Measurements from ENCODE around the gene ACSM3. TPM values are rescaled to one million over a fixed set of nuclear protein-coding genes. Genes with fewer than 3 reads are reported as not detected.

ACSM3 gene
- total RNA-seq, 1 donor from 2014 or later, result 8.7 TPM

DNA sequence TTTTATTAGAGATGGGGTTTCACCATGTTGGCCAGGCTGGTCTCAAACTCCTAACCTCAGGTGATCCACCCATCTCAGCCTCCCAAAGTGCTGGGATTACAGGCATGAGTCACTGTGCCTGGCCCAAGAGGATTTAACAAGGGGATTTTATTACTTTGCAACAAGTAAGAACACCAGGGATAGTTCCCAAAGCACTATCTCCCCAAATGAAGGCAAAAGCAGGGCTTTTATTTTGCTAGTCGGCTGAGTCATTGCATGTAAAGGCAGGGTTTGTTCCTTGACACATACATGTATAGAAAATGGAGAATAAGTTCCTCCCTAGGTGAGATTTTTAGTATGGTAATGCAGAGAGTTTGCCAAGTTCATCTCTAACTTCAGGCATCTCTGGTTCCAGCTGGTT is 66.6 kb downstream of the ACSM3 start:
- DNase-seq (no peak), ATAC-seq (ENCODE audit: poor library complexity) (no peak)
- intact Hi-C loops (cut with DNase I), result no loop called here

DNA sequence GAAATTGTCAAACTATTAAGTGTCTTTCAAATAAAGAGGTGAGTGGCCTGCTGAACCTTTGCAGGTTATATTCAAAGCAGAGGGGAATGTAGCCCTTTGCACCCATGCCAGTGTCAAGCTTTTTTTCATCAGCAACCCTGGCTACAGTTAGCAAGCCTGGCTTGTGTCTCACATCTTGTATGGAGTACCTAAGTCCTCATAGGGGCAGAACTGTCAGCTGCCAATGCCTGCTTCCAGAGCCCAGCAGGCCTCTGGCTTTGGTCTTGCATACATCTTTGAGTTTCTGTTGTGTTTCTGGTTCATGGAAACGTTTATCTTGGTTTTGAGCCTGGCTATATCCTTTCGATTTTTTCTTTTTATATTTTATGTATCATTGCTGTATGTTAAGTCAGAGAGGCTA is 69.3 kb downstream of the ACSM3 start:
- no peak for DNase-seq
- intact Hi-C loops (cut with DNase I), result no loop called here
- ATAC-seq (ENCODE audit: poor library complexity), result peak; percentile 41

GRCh38 chr16:20838240-20838639 is 74.4 kb downstream of the ACSM3 start:
- ATAC-seq (ENCODE audit: poor library complexity), result no peak
- no peak for DNase-seq
- intact Hi-C loops (cut with DNase I), result no loop called here

DNA sequence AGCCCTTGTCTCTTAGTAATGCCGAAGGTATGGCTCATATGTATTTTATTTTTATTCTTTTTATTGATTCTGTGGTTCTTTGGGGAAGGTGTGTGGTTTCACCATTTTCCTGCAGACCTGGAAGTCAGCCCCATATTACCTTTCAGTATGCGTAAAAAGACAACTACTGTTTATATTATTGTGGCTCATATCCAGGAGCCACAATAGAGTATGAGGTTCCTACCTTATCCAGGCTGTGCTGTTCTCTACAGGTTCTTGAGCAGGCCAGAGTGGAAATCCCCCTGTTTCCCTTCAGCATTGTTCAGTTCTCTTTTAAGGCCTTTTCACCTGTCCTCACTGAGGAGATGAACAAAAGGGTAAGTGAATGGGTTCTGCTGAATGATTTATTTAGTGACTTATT is 75.7 kb downstream of the ACSM3 start:
- ATAC-seq (ENCODE audit: poor library complexity) (no peak), DNase-seq (no peak)
- intact Hi-C loops (cut with DNase I), result no loop called here

GRCh38 chr16:20844054-20844453 is 80.2 kb downstream of the ACSM3 start:
- intact Hi-C loops (cut with DNase I), result no loop called here
- ATAC-seq (ENCODE audit: poor library complexity) (no peak), DNase-seq (no peak)

DNA sequence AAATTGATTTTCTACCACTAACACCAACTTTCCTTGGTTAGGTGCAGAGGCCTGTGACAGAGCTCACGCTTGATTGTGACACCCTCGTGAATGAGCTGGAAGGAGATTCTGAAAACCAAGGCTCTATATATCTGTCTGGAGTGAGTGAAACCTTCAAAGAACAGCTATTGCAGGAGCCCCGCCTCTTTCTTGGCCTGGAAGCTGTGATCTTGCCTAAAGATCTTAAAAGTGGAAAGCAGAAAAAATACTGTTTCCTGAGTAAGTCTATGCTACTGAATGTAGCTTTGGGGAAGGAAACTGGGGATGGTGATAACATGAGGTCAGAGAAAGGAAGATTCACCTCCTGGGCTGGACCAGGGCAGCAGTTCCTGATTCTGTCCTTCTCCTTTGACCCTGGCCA is 80.8 kb downstream of the ACSM3 start:
- no peak for DNase-seq
- no peak for ATAC-seq (ENCODE audit: poor library complexity)
- intact Hi-C loops (cut with DNase I), result no loop called here

DNA sequence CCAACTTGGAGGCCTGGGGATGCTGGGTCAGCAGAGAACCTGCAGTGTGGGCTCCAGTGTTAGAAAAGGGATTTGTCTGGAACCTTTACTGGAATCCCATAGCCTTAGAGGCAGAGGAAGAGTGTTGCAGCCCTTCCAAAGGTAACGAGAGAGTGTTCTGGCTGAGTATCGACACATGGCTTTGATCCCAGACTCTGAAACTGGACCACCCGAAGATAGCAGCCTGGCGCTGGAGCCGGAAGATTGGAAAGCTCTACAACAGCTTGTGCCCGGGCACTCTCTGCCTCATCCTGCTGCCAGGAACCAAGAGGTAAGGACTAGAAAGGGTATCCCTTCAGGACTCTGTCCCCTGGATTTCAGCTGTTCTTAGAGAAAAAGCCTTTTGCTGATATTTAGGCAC is 82.2 kb downstream of the ACSM3 start:
- intact Hi-C loops (cut with DNase I), result loop anchor here (2.0 kb wide), 1 partner anchor 237 kb away; no protein-coding TSS in a partner anchor
- ATAC-seq (ENCODE audit: poor library complexity), result peak; percentile 68
- peak; percentile 65 for DNase-seq

- ATAC-seq (ENCODE audit: poor library complexity) (no peak), DNase-seq (no peak)
- intact Hi-C loops (cut with DNase I), result loop anchor here (2.0 kb wide), 1 partner anchor 236 kb away; no protein-coding TSS in a partner anchor
Observed at GRCh38 chr16:20846551-20846950, 82.7 kb downstream of the ACSM3 start.

Other genes starting within 250 kb of the ACSM3 start
- gene ACSM2B, start 187.6 kb upstream of the ACSM3 start, total RNA-seq, result not detected
- not detected for gene ACSM1, start 66.3 kb upstream of the ACSM3 start, total RNA-seq
- 17.2 TPM for gene THUMPD1, start 22.2 kb upstream of the ACSM3 start, total RNA-seq
- 10.0 TPM for gene ERI2, start 42.5 kb downstream of the ACSM3 start, total RNA-seq
- gene REXO5, start 42.5 kb downstream of the ACSM3 start, total RNA-seq, result 5.1 TPM
- 14.6 TPM for gene DCUN1D3, start 136.3 kb downstream of the ACSM3 start, total RNA-seq
- gene LYRM1, start 136.8 kb downstream of the ACSM3 start, total RNA-seq, result 49.8 TPM

Data from Right ventricle myocardium superior (tissue), 1 donor.